ENCODE results near the gene RGS5.

Gene RGS5

DNA sequence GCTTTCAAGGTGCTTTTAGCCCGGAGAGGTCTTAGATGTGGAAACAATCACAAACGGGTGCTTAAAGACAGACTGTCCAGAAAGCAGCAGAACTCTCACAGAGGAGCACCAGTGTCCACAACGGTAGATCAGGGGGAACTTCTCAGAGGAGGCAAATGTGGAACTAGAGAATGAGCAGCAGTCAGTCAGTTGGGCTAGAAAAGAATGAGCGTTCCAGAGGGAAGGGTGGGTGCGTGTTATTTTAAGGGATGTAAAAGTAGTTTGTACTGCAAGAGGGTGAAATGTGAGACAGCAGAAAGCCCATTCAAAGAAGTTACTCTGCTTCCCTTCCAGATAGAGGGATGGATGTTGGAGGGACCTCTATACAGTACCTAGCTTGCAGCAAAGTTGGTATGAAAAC is 30.9 kb downstream of the RGS5 start:
- no peak overlapping the region for H3K4me3 Mint-ChIP-seq

DNA sequence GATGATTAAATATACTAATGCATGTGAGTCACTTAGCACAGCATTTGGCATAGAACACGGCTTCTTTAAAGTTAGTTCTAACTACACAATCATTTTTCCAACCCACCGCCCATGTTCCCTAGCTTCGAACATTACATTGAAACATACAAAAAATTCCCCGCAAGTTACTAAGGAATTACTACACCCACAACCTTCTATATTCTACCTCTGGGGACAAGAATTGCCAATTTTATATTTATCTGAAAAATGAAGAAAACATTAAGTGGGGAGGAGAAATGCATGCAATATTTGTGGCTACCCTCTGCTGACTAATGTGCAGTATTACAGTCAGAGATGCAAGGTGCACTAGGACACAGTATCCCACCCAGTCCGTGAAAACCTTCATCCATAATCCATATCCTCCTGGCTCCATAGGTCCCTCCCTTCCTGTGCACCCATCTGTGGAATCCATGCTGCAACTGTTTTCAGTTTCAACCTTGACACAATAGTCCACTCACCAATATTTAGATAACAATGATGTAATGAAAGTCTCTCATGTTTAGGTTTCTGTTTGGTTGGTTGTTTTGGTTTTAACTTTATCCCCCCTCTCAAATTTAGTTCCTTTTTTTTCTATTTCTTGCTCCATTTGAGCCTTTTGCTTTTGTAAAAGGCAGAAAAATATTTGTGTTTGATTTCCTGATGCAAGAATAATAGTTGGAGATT is 31.6 kb downstream of the RGS5 start:
- peaks cover 5% of the 10 kb centered on the region for H3K4me1 Mint-ChIP-seq (ENCODE audit: low read depth)
- peaks cover 4% of the 10 kb centered on the region for H3K27me3 Mint-ChIP-seq
- no peaks in the 10 kb centered on the region for H3K36me3 Mint-ChIP-seq (ENCODE audit: low read depth)
- H3K9me3 Mint-ChIP-seq: no peaks in the 10 kb centered on the region
- intact Hi-C loops (cut with micrococcal nuclease): loop anchor here (10.0 kb wide), 1 partner anchor 144 kb away; no protein-coding TSS in a partner anchor
- no peak overlapping the region for H3K4me3 Mint-ChIP-seq
- no peak overlapping the region for H3K27ac Mint-ChIP-seq

More for the DNA sequence above, 30.9 kb downstream of the RGS5 start:
- Mint-ChIP-seq H3K36me3 (ENCODE audit: low read depth) (no peaks in the 10 kb centered on the region), H3K9me3 (no peaks in the 10 kb centered on the region), H3K4me1 (ENCODE audit: low read depth) (no peaks in the 10 kb centered on the region), H3K27me3 (peaks cover 4% of the 10 kb centered on the region), H3K27ac (no peak overlapping the region)
- intact Hi-C loops (cut with micrococcal nuclease): loop anchor here (10.0 kb wide), 1 partner anchor 143 kb away; no protein-coding TSS in a partner anchor

DNA sequence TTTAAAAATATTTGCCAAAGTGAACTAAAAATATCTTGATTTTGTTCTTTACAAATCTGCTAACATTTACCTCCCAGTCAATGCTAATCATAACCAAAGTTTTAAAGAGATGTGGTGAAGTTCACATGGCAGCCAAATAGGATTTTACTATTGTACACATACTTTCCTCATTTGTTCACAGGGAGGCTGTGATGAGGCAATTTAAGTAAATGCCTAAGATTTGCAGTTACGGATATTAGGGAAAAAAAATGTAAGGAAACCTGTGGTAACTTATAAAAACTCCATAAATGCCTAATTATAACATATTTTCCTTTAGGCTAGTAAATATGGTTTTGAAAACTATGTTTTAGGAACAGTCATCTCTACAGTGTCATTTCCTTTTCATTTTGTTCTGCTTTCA is 32.4 kb downstream of the RGS5 start:
- H3K4me1 Mint-ChIP-seq (ENCODE audit: low read depth): peaks cover 5% of the 10 kb centered on the region
- no peaks in the 10 kb centered on the region for H3K36me3 Mint-ChIP-seq (ENCODE audit: low read depth)
- H3K4me3 Mint-ChIP-seq: no peak overlapping the region
- no peak overlapping the region for H3K27ac Mint-ChIP-seq
- intact Hi-C loops (cut with micrococcal nuclease): loop anchor here (10.0 kb wide), 1 partner anchor 144 kb away; no protein-coding TSS in a partner anchor
- H3K27me3 Mint-ChIP-seq: peaks cover 5% of the 10 kb centered on the region
- no peaks in the 10 kb centered on the region for H3K9me3 Mint-ChIP-seq

DNA sequence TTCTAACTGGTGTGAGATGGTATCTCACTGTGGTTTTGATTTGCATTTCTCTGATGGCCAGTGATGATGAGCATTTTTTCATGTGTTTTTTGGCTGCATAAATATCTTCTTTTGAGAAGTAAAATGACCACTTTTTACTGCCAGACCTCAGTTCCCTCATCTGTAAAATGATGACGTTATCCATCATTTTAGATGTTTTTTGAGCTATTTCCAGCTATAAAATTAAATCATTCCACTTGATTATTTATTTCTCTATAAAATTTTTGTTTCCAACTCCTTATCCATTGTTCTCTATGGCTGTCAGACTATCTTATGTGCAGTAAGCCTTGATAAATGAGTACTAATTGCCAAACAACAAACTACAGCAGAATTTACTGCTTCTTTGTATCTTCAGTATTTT is 33.2 kb downstream of the RGS5 start:
- Mint-ChIP-seq H3K27me3 (peaks cover 6% of the 10 kb centered on the region), H3K9me3 (no peaks in the 10 kb centered on the region), H3K36me3 (ENCODE audit: low read depth) (no peaks in the 10 kb centered on the region), H3K4me3 (no peak overlapping the region), H3K4me1 (ENCODE audit: low read depth) (peaks cover 5% of the 10 kb centered on the region), H3K27ac (no peak overlapping the region)
- intact Hi-C loops (cut with micrococcal nuclease): no loop called here

DNA sequence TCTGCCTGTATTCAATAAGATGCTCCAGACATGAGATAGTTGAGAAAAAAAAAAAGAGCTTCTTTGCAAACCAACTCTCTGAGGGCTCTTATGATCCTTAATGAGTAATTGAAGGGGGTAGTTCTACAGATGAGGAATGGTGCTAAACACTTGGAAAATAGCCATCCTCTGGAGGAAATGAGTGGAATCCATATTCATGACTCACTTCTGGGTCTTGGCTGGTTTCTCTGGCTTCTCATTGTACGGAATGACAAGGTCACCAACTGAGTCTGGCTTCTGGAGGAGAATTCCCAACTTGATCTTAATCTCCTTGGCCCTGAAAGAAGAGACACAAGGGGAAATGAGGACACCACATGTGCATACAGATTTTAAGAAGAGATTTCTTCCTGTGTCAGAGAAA is 34.7 kb downstream of the RGS5 start:
- Mint-ChIP-seq H3K27ac (no peak overlapping the region), H3K4me1 (ENCODE audit: low read depth) (peaks cover 5% of the 10 kb centered on the region), H3K27me3 (peaks cover 6% of the 10 kb centered on the region), H3K9me3 (no peaks in the 10 kb centered on the region), H3K36me3 (ENCODE audit: low read depth) (no peaks in the 10 kb centered on the region), H3K4me3 (no peak overlapping the region)
- intact Hi-C loops (cut with micrococcal nuclease): no loop called here

DNA sequence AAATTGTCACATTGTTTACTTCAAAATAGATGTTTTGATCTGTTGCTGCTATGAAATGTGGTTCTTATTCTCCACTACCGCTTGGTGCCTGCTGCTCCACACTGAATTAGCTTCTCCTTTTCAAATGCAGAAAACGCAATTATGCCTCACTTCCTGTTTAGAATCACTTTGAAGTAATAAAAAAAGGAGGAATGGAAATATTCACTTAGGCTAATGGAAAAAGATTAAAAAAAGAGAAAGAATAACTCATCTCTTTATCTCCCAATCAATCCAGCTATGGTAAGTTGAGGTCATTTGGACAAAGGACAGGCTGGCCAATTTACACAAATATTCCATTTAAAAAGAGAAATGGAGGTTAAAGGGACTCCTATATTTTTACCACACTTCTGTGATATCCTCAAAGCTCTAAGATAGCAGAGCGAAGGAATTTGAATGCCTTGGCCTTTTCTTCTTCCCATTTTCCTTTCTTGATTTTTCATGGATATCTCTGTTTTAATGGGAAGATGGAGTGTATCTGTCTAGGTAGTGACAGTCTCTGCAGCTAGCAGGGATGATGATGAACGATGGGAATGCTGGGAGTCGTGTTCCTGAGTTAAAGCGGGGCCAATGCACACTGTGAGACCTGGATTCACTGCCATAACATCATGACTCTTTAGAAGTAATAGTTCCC is 35.7 kb downstream of the RGS5 start:
- Mint-ChIP-seq H3K9me3 (no peaks in the 10 kb centered on the region), H3K27ac (no peak overlapping the region), H3K4me1 (ENCODE audit: low read depth) (peaks cover 5% of the 10 kb centered on the region), H3K27me3 (peaks cover 6% of the 10 kb centered on the region), H3K36me3 (ENCODE audit: low read depth) (no peaks in the 10 kb centered on the region), H3K4me3 (no peak overlapping the region)
- intact Hi-C loops (cut with micrococcal nuclease): no loop called here

DNA sequence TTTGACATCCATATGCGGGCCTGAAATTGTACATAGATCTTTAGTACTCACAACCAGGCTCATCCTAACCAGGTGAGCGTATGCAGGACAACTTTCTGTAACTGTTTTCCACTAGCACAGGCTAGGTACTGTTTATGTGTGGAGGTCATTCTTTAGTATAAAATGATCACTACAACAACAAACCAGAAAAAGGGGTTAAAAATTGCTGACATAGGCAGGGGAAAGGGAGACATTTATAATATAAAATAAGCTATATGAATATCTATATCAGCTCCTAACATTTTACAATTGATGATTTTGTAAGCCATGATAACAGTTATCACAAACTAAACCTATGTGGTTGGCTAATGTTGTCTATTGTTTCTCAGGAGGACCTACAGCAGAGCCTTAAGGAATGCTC is 37.6 kb downstream of the RGS5 start:
- H3K4me1 Mint-ChIP-seq (ENCODE audit: low read depth): peaks cover 5% of the 10 kb centered on the region
- no peaks in the 10 kb centered on the region for H3K36me3 Mint-ChIP-seq (ENCODE audit: low read depth)
- intact Hi-C loops (cut with micrococcal nuclease): no loop called here
- no peak overlapping the region for H3K4me3 Mint-ChIP-seq
- H3K27me3 Mint-ChIP-seq: peaks cover 4% of the 10 kb centered on the region
- no peak overlapping the region for H3K27ac Mint-ChIP-seq
- H3K9me3 Mint-ChIP-seq: no peaks in the 10 kb centered on the region

DNA sequence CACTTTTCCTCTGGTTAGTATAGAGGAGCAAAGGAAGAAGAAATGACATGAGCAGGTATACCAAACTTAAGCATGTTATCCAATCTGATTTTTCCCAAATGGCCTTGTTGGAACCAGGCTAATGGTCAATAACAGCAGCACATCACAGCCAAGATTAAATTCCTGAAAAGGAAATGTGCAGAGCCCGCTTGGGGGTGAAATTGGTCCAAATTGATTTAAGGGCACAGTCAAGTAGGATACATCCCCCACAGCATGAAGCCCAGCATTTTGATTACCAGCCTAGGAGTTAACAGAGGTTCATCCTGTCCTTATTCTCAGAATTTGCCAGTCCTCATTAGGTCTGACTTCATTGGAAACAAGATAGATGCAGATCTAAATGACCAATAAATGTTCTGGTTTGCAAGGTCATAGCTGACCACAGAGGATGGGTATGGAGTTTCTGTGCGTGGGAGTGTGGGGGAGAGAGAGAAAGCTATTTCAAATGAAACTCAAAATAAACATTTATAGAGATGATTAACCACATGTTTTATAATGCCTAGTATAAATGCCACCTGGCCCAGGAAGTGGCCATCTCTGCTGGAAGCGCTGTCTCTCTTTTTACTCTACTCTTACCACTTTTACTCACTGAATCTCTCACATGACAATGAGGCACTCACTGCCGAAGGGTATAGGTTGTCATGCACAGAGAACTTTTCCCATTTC is 38.7 kb downstream of the RGS5 start:
- H3K9me3 Mint-ChIP-seq: peaks cover 3% of the 10 kb centered on the region
- intact Hi-C loops (cut with micrococcal nuclease): no loop called here
- no peak overlapping the region for H3K4me3 Mint-ChIP-seq
- H3K4me1 Mint-ChIP-seq (ENCODE audit: low read depth): peaks cover 5% of the 10 kb centered on the region
- H3K27me3 Mint-ChIP-seq: peaks cover 4% of the 10 kb centered on the region
- H3K27ac Mint-ChIP-seq: no peak overlapping the region
- H3K36me3 Mint-ChIP-seq (ENCODE audit: low read depth): no peaks in the 10 kb centered on the region

DNA sequence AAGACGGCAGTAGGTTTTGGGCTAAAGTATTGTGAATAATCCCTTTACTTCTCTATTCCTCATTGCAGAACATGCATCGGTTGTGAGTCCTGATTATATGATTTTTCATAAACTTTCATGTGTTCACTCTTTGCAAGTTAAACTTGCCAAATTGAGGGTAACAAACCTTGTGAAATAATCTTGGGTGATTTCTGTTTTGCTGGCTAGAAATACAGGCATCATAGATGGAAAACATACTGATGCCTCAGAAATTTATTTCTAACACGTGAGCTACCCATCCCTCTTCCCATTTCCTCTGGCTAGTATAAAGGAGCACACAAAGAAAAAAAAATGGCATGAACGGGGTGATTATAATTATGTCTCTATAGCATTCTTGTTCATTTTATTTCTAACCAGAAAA is 39.6 kb downstream of the RGS5 start:
- Mint-ChIP-seq H3K27me3 (peaks cover 4% of the 10 kb centered on the region), H3K27ac (no peak overlapping the region), H3K4me3 (no peak overlapping the region), H3K4me1 (ENCODE audit: low read depth) (peaks cover 5% of the 10 kb centered on the region), H3K9me3 (peaks cover 12% of the 10 kb centered on the region), H3K36me3 (ENCODE audit: low read depth) (no peaks in the 10 kb centered on the region)
- intact Hi-C loops (cut with micrococcal nuclease): no loop called here

DNA sequence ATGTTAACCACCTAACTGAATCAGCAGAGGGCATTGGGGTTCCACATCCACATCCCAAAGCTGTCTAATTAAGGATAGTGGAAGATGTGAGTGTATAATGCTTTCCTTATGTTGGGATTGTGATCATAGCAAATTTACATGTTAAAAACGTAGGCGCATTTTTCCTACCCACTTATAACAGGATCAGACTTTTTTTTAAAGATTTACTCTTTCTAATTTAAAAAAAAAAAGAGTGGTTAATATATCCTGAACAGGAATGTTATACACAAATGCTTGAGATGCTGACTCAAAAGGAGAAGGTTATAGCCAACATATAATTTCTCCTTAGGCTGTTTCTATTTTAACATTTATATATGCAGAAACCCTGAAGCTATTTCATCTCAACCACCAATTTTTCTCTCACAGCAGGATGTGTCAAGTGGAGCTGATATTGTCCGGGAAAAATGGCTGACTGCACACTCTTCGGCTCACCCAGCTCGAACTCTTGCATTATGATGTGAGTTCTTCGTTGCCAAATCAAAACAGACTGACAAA is 40.3 kb downstream of the RGS5 start:
- peaks cover 17% of the 10 kb centered on the region for H3K9me3 Mint-ChIP-seq
- H3K27me3 Mint-ChIP-seq: peaks cover 4% of the 10 kb centered on the region
- H3K36me3 Mint-ChIP-seq (ENCODE audit: low read depth): no peaks in the 10 kb centered on the region
- H3K4me3 Mint-ChIP-seq: no peak overlapping the region
- intact Hi-C loops (cut with micrococcal nuclease): no loop called here
- peaks cover 5% of the 10 kb centered on the region for H3K4me1 Mint-ChIP-seq (ENCODE audit: low read depth)
- H3K27ac Mint-ChIP-seq: no peak overlapping the region

DNA sequence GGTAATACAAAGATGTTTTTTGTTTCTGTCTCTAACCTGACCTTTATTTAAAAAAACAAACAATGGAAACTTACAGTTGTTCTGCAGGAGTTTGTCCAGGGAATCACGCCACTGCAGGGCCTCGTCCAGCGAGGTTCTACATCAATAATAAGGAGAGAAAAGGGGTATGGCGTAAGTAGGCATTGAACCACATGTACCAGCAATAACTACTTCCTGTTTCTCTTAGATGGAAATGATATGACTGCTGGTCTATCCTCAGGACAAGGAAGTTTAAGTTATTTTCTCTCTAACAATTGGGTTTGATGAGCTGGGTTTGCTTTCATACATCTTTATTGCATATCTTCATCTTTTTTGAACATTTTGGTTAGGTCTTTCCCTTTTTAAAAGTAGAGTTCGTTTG is 40.9 kb downstream of the RGS5 start:
- peaks cover 17% of the 10 kb centered on the region for H3K9me3 Mint-ChIP-seq
- H3K27me3 Mint-ChIP-seq: peaks cover 1% of the 10 kb centered on the region
- no peak overlapping the region for H3K4me3 Mint-ChIP-seq
- intact Hi-C loops (cut with micrococcal nuclease): no loop called here
- H3K36me3 Mint-ChIP-seq (ENCODE audit: low read depth): no peaks in the 10 kb centered on the region
- peaks cover 5% of the 10 kb centered on the region for H3K4me1 Mint-ChIP-seq (ENCODE audit: low read depth)
- no peak overlapping the region for H3K27ac Mint-ChIP-seq

DNA sequence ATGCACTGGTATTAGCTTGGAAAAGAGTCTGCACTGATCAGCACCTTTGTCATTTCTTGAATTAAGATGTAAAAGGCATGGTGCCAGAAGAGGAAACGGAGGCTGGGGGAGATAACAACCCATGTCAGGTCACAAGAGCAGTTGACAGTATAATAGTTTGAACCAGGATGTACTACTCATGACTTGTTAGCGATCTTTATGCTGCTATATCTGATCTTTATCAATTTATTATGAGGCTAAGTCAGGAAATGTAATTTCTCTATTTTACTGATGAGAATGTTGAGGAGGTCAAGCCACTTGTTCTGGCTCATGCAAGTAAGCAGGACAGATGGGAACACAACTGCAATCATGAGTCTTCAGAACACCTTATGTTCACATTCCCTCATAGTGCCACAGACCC is 41.4 kb downstream of the RGS5 start:
- Mint-ChIP-seq H3K4me3 (no peak overlapping the region), H3K27ac (no peak overlapping the region), H3K4me1 (ENCODE audit: low read depth) (peaks cover 2% of the 10 kb centered on the region), H3K9me3 (peaks cover 17% of the 10 kb centered on the region), H3K36me3 (ENCODE audit: low read depth) (no peaks in the 10 kb centered on the region), H3K27me3 (peaks cover 1% of the 10 kb centered on the region)
- intact Hi-C loops (cut with micrococcal nuclease): no loop called here

DNA sequence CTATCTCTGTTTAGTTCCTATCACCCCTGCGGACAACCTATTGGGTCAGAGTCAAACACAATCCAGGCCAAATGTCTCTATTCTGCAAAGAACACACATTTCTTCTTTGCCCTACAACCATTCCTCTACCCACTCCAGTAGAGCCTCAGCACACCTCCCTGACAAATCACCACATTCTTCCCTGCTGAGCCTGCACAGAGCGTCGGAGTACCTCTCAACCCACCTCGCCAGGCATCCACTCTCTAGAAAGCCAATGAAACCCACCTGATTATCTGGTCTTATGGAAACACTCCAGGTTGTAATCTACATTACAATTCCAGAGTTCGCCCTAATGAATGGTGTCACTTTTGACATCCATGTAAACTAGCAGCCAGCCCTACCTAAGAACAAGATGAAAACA is 47.1 kb downstream of the RGS5 start:
- H3K4me1 Mint-ChIP-seq (ENCODE audit: low read depth): no peaks in the 10 kb centered on the region
- H3K27ac Mint-ChIP-seq: no peak overlapping the region
- H3K36me3 Mint-ChIP-seq (ENCODE audit: low read depth): no peaks in the 10 kb centered on the region
- intact Hi-C loops (cut with micrococcal nuclease): no loop called here
- H3K4me3 Mint-ChIP-seq: no peak overlapping the region
- no peaks in the 10 kb centered on the region for H3K27me3 Mint-ChIP-seq
- peaks cover 17% of the 10 kb centered on the region for H3K9me3 Mint-ChIP-seq

DNA sequence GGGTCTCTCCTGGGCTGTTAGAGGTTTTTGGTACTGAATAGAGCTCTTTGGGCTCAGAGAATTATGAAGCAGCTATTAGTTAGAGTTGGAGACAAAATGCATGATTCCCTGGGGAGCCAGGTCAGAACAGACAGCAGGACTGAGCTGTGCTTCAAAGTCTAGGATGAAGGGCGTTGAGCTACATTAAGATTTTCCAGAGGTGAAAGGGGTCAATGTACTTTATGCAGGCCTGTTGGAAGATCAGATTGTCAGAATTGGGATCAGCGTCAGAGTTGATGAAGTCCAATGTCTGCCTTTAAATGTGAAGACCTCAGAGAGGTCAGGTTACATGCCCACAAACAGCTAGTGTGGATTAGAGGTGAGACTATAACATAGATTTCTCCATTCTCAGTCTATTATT is 53.8 kb downstream of the RGS5 start:
- intact Hi-C loops (cut with micrococcal nuclease): no loop called here
- H3K27ac Mint-ChIP-seq: no peak overlapping the region
- no peak overlapping the region for H3K4me3 Mint-ChIP-seq
- H3K36me3 Mint-ChIP-seq (ENCODE audit: low read depth): no peaks in the 10 kb centered on the region
- no peaks in the 10 kb centered on the region for H3K9me3 Mint-ChIP-seq
- H3K4me1 Mint-ChIP-seq (ENCODE audit: low read depth): no peaks in the 10 kb centered on the region
- H3K27me3 Mint-ChIP-seq: no peaks in the 10 kb centered on the region
